Activated CD8-positive, alpha-beta memory T cell treated with anti-CD3 and anti-CD28 coated beads, Interleukin-2, amount 50 U/mL, for 48 hours (primary cell): ENCODE results near the gene NOS1AP.

Experiments
- DNase-seq: peaks from one replicate; pipeline ENCODE4 v3.0.0-alpha.2; 2020

NOS1AP gene

DNA sequence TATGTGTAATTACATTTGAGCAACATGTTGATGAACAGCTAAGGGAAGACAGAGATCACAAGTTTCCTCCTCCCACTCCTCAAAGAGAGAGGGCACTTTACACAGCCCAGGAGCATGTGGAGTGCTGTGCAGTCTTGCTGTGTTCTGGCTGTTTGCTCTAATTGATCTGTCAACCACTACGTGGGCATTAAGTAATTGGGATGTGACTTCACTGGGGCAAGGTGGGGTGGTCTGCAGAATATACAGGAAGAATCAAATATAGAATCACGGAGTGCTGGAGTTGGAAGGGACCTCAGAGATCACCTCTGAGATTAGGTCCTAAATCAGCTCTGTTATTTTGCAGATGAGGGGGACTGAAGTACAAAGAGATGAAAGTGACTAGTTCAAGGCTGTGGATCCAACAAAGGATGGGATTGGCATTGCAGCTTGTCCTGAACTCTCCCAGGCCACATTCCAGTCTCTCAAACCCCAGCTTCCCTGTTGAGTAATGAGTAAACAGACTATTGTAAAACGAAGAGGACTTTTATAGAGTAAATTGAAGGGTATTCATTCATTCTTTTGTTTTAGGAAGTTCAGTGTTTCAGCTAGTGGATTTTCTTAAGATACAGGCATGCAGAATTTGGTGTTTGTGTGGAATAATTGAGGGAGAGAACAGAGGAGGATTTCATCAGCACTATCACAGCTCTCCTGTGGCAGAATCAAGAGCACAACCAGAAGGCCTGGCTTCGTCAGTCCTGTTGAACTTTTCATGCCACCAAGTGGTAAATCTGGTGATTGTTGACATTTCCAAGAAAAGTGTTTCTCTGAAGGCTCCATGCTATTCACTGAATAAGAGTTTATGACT is 22.4 kb downstream of the NOS1AP start:
- DNase-seq = no peak

DNA sequence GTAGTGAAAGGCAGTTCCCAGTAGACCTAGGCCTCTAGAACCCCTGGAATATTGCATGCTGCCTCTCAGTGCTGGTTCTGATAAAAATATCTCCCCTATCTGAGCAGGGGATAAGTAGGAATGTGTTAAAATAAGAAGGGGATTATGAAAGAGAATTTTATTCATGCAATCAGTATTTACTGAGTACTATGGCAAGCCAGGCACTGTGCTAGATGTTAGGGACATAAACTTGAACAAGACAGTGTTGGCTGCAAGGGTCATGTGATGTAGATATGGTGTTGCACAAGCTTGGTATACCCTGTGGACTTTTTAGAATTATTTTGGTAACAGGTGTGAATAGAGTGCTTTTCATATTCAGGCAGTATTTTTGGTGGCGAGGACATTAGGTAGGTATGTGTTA is 23.6 kb downstream of the NOS1AP start:
- no peak for DNase-seq

DNA sequence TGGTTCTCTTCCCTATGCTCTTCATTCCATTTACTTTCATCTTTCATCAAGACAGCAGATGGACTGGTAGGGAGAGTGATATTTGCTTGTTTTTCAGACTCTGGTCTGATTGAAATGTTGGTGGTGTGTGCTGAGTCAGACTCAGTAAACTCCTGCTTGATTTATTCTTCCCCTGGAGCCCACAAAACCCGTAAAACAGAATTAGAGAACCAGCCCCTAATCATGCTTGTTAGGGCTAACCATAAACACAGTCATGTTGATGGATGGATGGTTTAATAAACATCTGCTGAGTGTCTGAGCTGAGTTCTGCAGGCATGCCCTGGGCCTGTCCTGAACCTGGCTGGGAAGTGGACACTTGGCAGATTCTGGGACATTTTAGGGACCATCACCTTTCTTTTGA is 24.8 kb downstream of the NOS1AP start:
- no peak for DNase-seq

DNA sequence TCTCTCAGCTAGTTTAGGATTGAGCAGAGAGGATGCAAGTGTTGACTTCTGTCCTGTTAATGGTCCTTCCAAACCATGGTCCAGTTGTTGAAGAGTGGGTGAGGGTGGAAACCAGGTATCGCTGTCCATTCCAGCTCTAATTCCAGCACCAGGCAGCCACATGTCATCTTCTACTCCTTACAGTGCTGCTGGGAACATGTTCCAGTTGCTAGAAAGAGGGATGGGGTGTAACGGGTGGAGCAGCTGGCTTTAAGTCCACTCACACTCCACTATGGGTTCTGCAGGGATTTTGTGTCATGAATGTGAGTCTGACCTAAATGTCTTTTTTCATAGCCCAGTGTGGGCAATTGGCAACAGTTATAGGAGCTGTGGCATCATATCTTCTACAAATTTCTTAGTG is 25.2 kb downstream of the NOS1AP start:
- no peak for DNase-seq

DNA sequence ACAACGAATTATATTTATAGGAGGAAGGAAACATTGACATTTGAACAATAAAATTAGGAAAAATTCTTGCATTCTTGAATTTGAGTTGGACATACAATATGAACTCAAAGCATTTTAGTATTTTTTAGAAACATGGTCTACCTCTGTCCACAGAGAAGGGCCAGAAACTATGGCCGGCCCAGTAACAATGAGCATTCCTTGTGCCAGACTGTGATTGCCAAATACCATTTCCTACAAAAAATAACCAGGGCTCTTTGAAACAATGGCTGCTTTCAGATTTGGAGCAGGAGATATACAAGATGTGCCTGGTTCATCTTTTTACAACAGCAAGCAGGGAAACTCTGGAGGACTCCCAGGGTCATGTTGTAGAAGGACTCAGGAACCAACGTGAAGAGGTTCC is 38.4 kb downstream of the NOS1AP start:
- no peak for DNase-seq

DNA sequence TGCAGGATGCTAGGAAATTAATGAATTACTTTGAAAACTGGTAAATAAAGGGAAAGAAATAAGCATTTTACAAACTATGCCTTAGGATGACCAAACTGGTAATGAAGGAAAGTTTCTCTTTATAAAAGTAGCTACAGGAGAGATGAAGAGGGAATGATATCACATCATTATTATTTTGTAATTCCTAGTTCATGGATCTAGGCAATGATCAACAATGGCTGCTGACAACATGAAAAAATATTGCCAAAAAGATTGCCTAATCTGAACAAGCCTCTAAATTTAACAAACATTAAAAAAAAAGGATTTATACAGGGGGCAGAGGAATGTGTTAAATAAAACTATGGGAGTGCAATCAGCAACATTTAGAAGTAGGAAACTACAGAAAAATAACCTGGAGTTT is 38.9 kb downstream of the NOS1AP start:
- DNase-seq = no peak

DNA sequence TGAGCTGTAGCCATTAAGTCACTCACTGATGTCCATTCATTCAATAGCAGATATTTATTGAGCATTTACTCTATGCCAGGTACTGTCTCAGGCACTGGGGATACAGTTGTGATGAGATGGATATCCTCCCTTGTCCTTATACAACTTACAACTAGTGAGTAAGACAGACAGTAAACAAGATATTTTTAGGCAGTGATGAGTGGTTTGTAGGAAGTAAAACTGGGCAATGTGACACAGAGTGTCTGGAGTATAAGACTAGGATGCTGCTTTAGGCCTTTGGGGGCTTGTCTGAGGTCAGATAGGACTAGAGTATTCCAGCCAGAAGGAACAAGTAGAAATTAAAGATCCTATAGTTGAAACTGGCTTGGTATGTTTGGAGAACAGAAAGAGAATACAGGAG is 41.4 kb downstream of the NOS1AP start:
- DNase-seq = no peak

DNA sequence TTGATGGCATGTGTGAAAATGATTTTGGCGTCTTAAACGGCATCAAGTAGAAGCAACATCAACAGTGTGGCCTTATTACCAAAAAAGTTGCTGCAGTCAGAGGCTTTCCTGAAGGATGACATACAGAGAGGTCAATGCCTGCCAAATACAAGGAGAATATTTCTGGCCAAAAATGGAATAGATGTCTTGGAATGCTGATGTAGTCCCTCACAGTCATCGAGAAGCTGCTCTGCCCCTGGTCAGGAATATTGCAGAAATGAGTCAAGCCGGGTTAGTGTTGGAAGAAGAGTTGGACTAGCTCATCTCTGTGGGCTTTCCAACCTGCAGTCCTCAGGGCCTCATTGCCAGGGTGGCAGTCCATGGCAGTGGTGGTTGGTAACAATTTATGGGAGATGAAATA is 42.1 kb downstream of the NOS1AP start:
- no peak for DNase-seq

DNA sequence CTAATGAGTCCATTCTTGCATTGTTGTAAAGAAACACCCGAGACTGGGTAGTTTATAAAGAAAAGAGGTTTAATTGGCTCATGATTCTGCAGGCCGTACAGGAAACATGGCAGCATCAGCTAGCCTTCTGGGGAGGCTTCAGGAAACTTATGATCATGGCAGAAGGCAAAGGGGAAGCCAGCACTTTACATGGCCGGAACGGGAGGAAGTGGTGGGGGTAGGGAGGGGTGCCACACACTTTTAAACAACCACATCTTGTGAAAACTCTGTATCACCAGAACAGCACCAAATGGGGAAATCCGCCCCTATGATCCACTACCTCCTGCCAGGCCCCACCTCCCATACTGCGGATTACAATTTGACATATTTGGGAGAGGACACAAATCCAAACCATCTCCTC is 43.9 kb downstream of the NOS1AP start:
- no peak for DNase-seq

DNA sequence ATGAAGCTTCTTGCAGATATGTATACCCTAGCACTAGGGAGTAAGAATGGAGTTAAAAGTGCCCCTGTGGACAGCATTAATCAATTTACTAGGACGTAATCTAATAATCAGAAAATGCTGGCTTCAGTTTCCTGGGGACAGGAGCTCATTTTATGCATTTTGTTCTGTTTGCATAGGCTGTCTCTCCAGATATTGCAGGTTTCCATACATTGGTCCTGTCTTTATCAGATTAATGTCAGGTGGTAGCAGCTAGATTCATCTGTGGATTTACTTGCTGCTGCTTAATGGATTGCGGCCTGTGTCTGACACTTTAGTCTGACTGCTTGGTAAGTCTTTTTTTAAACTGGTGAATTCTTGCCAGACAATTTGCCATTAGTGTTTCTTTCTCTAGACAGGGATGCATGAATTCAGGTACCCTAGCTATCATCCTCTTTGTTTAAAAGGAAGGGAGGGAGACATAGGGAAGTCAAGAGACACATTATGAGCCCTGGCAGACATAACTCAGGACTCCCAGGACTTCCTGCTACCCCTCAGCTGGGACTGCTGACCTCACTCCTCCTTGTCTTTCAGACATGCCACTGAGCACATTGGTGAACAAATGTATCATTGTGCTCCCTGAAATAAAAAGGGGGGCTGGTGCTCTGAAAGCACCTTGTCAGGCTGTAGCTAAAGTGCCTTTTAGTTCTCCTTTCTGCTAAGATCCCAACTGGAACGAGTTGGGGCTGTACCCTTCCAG is 47.7 kb downstream of the NOS1AP start:
- no peak for DNase-seq

DNA sequence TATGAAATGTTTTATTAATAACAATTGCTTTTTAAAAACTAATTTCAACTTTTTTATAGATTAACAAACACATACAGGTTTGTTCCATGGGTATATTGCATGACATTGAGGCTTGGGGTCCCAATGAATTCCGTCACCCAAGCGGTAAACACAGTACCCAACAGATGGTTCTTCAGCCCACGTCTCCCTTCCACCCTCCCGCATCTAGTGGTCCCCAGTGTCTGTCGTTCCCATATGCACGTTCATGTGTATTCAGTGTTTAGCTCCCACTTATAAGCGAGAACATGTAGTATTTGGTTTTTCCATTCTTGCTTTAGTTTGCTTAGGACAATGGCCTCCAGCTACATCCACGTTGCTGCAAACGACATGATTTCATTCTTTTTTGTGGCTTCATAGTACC is 48.6 kb downstream of the NOS1AP start:
- no peak for DNase-seq

DNA sequence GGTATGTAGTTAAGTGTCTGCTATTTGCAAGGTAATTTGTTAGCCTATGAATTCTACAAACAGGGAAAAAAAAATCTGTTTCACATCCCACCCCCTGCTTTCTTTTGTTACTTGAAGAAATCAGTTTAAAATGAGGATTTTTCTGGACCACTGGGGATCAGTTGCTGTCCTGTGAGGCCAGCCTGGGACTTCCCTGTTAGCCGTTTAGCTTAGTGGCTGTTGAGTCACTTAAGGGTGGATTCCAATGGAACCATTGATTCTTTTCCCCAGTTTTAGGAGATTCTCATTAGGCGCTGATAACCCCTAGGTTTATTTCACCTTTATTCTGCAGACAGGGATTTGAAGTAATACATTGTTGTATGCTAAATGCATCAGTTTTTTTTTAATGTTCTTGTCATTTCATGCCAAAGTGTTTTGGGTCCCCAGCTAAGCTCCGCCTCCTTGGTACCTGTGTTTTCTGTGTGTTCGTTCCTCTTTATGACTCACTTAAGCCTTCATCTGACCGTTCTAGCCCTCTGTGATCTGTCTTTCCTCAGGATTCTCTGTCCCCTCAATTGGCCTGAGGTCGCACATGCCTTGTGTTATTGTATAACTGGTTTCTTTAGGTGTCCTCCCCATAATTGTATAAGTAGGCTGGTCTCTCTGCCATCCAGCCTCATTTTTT is 59.3 kb downstream of the NOS1AP start:
- DNase-seq = no peak

DNA sequence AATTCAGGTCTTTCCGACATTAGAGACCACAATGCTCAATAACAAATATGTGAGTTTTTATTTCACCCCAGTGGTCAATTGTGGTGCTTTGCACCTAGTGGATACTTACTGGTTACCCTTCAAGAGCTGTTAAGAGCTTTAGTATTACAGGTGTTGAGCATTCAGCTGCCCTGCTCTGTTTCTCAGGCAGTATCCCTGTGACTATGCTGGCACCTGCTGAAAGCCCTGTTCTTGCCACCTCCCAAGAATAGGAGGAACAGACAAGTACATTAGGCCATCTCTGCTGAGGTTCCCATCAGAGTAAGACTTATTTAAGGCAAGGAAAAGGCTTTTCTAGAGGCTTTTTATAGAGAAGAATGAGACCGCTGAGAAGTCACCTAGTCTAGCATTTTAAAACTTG is 60.8 kb downstream of the NOS1AP start:
- no peak for DNase-seq

DNA sequence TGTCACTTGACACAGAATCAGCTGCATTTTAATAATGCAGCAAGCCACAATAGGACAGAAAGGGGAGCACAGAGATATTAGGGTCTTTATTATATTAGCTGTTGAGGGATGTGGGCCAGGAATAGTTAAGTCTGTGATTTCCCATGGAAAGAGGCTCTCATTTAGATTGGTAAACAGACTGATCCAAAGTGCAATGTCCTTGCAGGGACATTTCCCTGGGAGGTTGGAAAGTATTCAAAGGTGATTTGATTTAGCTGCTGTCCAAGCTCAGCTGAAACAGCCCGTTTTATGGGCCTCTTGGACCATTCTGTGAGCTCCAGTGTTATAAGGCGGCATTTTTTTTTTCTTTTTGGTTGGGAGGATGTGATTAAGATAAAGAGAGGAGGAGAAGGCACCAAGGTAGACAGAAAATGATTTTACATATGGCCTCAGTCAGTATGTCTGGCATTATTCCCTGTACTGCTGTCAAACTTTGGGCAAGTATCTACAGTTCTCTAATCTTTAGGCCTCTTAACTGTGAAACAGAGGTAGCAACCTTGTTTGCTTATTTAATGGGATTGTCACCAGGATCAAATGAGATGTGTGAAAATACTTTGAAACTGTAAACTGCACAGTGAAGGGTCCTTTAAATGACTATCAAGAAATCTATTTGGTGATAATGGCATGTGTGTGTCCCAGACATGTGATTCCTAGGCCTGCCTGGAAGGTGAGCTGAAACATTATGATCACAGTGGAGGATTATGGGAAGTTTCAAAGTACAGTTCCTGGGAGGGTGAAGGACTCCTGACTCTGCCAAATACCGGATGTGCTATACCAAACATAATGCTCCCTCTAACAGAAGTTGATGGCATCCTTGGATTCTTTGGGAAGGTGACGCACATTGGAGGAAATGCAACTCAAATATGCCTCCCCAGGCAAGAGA is 62.2 kb downstream of the NOS1AP start:
- DNase-seq = no peak

DNA sequence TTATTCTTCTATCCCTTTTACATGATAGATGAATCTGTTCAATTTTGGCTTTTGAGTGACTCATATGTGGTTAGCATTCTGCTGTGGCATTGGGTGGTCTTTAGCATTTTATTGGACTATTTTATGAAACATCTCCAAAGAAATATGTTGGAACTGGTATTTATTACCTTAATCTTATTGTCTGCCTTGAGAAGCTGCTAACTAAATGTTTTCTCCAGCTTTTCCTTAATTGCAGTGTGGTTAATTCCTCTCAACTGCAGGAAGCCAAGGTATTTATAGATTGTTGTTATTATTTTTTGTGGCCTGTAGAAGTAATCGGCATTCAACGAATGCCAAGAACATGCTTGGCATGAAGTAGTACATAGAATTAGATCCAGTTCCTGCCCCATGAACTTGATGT is 64.1 kb downstream of the NOS1AP start:
- no peak for DNase-seq

DNA sequence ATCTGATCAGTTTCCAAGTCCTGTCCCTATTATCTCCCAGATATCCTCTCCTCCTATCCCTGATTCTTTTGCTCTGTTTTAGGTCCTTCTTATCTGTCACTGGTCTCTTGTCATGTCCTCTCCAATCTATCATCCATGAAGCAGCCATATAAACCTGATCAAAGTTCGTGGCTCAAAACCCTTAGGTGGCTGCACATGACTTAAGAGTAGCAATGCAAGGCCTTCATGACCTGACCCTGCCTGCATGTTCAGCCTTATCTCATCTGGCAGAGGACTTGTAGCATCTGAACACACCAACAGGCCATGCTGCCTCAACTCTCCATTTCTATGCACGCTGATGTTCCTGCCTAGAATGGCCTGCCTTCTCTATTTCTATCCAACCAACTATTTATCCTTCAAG is 65.2 kb downstream of the NOS1AP start:
- no peak for DNase-seq

DNA sequence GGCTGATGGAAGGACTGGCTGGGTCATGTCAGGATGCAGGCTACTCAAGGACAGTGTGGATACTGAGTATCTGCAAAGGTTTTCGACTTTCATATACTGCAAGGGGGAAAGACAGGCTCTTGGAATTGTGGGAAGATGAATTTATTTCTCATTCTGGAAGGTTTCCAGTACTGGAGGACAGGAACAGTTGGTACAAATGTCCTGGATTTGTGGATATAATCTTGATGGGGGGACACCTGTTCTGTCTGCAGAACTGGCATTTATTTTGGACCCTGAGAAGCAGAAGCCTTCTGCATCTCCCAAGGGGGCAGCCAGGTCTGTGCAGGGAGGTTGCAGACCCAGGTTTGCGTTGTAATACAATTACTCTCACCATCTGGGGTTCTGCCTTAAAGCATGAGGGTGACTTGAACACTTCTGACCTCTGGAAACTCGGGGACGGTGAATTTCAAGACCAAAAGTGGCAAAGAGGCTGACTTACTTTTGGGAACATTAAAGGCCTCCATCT is 65.8 kb downstream of the NOS1AP start:
- DNase-seq = no peak

DNA sequence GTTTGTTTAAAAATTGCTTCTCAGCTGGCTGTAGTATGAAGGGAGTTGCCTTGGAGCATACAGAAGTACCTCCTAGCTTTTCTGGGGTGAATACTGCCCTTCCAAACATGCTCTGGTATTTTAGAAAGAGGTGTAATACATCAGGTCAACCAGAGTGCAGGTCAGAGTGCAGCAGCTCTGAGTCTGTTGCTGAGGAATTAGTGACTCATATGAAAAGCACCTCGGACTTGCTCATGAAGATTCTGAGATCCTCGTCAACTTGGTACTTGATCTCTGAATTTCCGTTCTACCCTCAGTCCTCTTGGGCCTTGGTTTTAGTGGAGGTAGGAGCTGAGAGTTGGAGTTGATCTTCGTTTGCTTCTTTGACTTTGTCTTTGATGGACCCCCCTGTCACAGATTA is 67.3 kb downstream of the NOS1AP start:
- DNase-seq = no peak

DNA sequence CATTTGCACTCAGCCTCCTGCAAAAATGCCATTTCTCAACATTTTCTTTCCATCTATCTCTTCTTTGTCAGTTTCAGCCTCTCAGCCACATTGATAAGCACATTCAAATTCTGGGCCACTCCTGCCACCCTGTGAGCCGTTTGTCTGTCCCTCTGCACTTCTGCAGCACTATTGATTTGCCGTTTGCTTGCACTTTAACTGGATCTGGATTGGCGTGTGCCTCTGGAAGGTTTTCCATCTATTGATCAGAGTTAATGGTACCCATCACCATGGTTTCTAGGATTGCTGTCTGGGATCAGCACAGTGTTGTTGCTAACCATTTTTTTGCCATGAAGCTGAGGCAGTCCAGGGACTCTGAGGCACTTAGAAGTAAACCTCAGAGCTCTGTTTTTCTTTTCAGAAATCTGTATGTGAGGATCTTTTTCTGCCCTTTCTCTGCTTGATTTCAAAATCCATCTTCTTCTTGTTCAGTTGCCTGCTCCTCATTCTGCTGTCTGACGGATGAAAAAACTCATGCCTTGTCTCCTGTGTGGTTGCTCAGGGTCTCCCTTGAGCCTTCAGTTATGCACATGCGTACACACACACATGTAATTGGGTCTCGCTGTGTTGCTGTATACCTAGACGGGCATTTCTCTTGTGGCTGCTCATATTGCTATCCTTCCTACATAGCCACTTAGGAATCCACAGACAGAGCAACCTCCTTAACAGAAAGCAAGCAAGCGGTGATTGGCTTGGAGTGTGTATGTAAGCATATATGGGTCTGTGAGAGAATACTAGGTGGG is 67.9 kb downstream of the NOS1AP start:
- DNase-seq = no peak

DNA sequence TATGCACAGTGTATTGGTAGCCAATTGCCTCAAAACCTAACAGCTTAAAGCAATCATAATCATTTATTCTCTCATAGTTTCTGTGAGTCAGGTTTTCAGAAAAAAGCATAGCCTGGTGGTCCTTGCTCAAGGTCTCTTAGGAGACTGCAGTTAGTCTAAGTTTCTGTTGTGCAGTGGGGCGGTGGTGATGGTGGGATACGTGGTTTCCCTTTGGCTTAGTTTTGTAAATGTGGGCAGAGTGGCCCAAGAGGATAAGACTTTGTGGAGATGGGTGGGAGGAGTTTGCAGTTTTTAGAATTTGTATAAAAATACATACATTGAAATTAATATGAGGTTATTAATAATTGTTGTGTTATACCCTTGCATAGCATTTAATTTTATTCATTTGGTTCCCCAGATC is 68.6 kb downstream of the NOS1AP start:
- no peak for DNase-seq

DNA sequence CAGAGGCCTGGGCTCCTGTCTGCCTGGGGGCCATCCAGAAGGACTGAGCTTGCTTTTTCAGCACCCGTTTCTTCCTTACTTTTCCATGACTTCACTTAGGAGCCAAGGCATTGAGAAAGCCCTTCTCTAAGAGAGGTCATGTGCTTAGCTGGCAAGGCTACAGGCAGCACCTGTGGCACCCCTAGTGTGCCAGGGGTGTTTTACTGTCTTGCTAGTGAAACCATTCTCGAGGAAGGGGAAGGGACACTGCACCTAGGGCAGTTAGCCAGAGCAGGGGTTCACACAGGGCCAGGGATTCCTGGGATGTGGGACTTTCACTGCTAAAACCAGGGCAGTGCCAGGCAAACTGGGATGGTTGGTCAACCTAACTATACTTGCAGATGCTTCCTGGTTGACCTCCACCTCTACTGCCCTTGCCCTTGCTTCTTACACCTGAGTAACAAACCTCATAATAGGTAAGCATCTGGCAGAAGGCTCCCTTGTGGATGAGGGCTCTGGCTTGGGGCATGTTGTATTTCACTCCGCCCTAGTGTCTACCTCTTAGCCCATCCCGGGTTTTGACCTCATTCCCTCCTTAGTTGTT is 69.2 kb downstream of the NOS1AP start:
- DNase-seq = no peak

DNA sequence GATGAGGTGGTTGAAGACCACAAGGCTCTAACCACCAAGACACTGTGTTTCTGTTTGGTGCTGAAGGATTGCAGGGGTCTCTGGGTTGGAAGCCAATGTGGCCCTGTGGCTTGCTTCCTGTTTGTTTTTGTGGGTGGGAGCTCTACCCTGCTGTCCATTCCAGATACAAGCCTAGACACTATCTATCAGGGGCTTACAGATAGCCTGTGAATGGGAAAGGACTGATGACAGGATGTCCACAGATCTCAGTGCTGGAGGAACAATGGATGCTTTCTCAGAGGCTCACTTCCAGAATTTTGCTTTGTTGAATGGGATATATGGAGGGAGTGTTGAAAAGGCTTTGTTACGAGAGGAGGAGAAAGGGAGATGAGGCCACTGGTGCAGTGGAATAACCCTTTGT is 69.7 kb downstream of the NOS1AP start:
- no peak for DNase-seq
